ENCODE data around the gene SYT5. TPM values are rescaled to one million over a fixed set of nuclear protein-coding genes. Genes with fewer than 3 reads are reported as not detected.
A peak's percentile ranks its signal among the peaks of the same experiment; 100 is the strongest.

SYT5 gene
- total and polyA plus RNA-seq, 2 donors (not counting 3 experiments of a cell fraction or from before 2014, with no cell fraction given), result 0.42 TPM; not detected in 1

GRCh38 chr19:55188625-55189024, 8.5 kb upstream of the SYT5 start:
- intact Hi-C loops (cut with micrococcal nuclease) (no loop called here), dilution Hi-C loops (cut with MboI; ENCODE audit: extremely low pct_ligation_motif_present, low sequenced_read_pairs) (no loop called here)
- H3K4me3 ChIP-seq (replicated peaks in 1 of 3; ENCODE audit: insufficient read depth in 1 of 3, low read depth in 1 of 3, low read length in 3 of 3), result no peak overlapping the region
- no peaks in the 10 kb centered on the region for H3K79me2 ChIP-seq (ENCODE audit: control insufficient read depth, insufficient read depth, low read length)
- CTCF ChIA-PET, result interaction anchor here (0.8 to 1.4 kb wide), 5 partner anchors 9 to 72 kb away, joined by 3 to 7 read pairs (median 3); partner anchors contain the start of genes DNAAF3 and SYT5
- no peak overlapping the region for H2AFZ ChIP-seq (ENCODE audit: low read depth, low read length)
- POLR2A ChIA-PET, result no interaction called here
- TF ChIP-seq POLR2A (IDR thresholded peaks at IDR 0.05; ENCODE audit: low read depth, low read length) (no peak), GATA2 (IDR thresholded peaks at IDR 0.05; ENCODE audit: insufficient read depth, insufficient read length, low read depth, low read length) (no peak), POLR2AphosphoS5 (IDR thresholded peaks at IDR 0.05; ENCODE audit: insufficient read depth, low read depth, low read length) (no peak), EZH2 (IDR thresholded peaks at IDR 0.05; ENCODE audit: borderline replicate concordance, low read depth, low read length, severe bottlenecking) (no peak), JUN (IDR thresholded peaks at IDR 0.05; ENCODE audit: borderline replicate concordance, insufficient read depth, insufficient read length, low read depth) (no peak), MYC (IDR thresholded peaks at IDR 0.05; ENCODE audit: low read depth, low read length) (no peak), MAX (IDR thresholded peaks at IDR 0.05; ENCODE audit: insufficient read depth, insufficient read length) (no peak), FOS (IDR thresholded peaks at IDR 0.05; ENCODE audit: borderline replicate concordance, insufficient read depth, low read length) (no peak)
- TF ChIP-seq, protein P1, sequence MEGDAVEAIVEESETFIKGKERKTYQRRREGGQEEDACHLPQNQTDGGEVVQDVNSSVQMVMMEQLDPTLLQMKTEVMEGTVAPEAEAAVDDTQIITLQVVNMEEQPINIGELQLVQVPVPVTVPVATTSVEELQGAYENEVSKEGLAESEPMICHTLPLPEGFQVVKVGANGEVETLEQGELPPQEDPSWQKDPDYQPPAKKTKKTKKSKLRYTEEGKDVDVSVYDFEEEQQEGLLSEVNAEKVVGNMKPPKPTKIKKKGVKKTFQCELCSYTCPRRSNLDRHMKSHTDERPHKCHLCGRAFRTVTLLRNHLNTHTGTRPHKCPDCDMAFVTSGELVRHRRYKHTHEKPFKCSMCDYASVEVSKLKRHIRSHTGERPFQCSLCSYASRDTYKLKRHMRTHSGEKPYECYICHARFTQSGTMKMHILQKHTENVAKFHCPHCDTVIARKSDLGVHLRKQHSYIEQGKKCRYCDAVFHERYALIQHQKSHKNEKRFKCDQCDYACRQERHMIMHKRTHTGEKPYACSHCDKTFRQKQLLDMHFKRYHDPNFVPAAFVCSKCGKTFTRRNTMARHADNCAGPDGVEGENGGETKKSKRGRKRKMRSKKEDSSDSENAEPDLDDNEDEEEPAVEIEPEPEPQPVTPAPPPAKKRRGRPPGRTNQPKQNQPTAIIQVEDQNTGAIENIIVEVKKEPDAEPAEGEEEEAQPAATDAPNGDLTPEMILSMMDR (IDR thresholded peaks at IDR 0.05; ENCODE audit: extremely low read depth in 1 of 2, insufficient read depth in 1 of 2, low read depth in 1 of 2, low read length in 2 of 2), result no peak
- H3K9me1 ChIP-seq (replicated peaks; ENCODE audit: control insufficient read depth, extremely low read depth, insufficient read depth, low read length), result no peaks in the 10 kb centered on the region
- no peaks in the 10 kb centered on the region for H3K9me3 ChIP-seq (replicated peaks; ENCODE audit: control insufficient read depth, insufficient read depth, low read length)
- H3K4me1 ChIP-seq (ENCODE audit: control insufficient read depth, extremely low read depth, insufficient read depth, low read length), result peaks cover 5% of the 10 kb centered on the region
- DNase-seq (ENCODE audit: low read depth, low spot score), result no peak
- no peak overlapping the region for H3K4me2 ChIP-seq (ENCODE audit: insufficient read depth, low read length)
- H4K20me1 ChIP-seq (replicated peaks; ENCODE audit: control insufficient read depth, extremely low read depth, insufficient read depth, low read length), result no peaks in the 10 kb centered on the region
- BruUV-seq (replicated peaks), result no TSS peak
- no peak for FAIRE-seq
- H3K27me3 ChIP-seq (ENCODE audit: control insufficient read depth in 2 of 2, insufficient read depth in 2 of 2, low read length in 2 of 2), result no peaks in the 10 kb centered on the region
- H3K27ac ChIP-seq (ENCODE audit: insufficient read depth, low read depth, low read length), result peak overlapping the region; percentile 18
- no peaks in the 10 kb centered on the region for H3K36me3 ChIP-seq (ENCODE audit: control insufficient read depth in 2 of 2, extremely low read depth in 1 of 2, insufficient read depth in 2 of 2, low read length in 2 of 2)
- H3K9ac ChIP-seq (replicated peaks; ENCODE audit: extremely low read depth, insufficient read depth, low read length), result no peak overlapping the region

Measured in endothelial cell of umbilical vein (primary cell).